Measurements from ENCODE around the gene PPP2R2B. TPM values are rescaled to one million over a fixed set of nuclear protein-coding genes. Genes with fewer than 3 reads are reported as not detected.

PPP2R2B gene
- total RNA-seq, 1 experiment from 2014 or later, result 20.3 TPM

DNA sequence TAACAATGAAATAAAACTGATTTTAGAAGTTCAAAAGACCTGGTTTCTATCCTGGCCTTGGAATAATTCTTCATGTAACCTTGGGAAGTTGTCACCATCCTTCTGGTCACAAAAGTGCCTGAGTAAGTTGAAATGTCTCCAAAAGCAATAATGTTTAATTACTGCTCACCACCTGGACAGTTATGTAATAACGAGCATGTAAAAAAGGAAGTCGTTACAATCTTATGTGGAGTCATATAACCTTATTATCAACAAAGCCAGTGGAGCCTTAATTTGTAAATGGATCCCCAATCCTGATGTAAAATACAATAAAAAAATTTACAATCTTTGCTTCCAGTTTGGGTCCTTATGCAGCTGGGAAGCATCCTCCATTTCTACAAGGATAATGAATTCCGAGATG, 298.3 kb downstream of the PPP2R2B start:
- DNase-seq (ENCODE audit: low spot score) (no peak), ATAC-seq (no peak)
- H3K36me3 Mint-ChIP-seq, result peaks cover 11% of the 10 kb centered on the region
- no peak overlapping the region for H3K27ac Mint-ChIP-seq
- POLR2A ChIA-PET, result no interaction called here
- TF ChIP-seq NFATC4 (CRISPR knock-in tag; IDR thresholded peaks at IDR 0.05), result no peak
- CTCF ChIA-PET, result no interaction called here
- H3K27me3 Mint-ChIP-seq (ENCODE audit: low read depth), result 0 out of 2 replicates have a peak, but pooled peaks cover 3% of the 10 kb centered on the region
- no peak overlapping the region for H3K4me3 Mint-ChIP-seq
- no peaks in the 10 kb centered on the region for H3K4me1 Mint-ChIP-seq
- H3K9me3 Mint-ChIP-seq, result peaks cover 20% of the 10 kb centered on the region

DNA sequence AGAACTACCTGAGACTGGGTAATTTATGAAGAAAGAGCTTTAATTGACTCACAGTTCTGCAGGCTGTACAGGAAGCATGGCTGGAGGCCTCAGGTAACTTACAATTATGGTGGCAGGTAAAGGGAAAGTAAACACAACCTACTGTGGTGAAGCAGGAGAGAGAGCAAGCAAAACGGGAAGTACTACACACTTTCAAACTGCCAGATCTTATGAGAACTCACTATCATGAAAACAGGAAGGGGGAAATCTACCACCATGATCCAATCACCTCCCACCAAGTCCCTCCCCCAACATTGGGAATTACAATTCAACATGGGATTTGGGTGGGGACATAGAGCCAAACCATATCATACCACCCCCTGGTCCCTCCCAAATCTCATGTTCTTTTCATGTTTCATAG, 303.8 kb downstream of the PPP2R2B start:
- ChIA-PET CTCF (no interaction called here), POLR2A (no interaction called here)
- TF ChIP-seq, protein P1, sequence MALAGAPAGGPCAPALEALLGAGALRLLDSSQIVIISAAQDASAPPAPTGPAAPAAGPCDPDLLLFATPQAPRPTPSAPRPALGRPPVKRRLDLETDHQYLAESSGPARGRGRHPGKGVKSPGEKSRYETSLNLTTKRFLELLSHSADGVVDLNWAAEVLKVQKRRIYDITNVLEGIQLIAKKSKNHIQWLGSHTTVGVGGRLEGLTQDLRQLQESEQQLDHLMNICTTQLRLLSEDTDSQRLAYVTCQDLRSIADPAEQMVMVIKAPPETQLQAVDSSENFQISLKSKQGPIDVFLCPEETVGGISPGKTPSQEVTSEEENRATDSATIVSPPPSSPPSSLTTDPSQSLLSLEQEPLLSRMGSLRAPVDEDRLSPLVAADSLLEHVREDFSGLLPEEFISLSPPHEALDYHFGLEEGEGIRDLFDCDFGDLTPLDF (CRISPR knock-in tag; IDR thresholded peaks at IDR 0.05), result no peak
- TF ChIP-seq, protein P2, sequence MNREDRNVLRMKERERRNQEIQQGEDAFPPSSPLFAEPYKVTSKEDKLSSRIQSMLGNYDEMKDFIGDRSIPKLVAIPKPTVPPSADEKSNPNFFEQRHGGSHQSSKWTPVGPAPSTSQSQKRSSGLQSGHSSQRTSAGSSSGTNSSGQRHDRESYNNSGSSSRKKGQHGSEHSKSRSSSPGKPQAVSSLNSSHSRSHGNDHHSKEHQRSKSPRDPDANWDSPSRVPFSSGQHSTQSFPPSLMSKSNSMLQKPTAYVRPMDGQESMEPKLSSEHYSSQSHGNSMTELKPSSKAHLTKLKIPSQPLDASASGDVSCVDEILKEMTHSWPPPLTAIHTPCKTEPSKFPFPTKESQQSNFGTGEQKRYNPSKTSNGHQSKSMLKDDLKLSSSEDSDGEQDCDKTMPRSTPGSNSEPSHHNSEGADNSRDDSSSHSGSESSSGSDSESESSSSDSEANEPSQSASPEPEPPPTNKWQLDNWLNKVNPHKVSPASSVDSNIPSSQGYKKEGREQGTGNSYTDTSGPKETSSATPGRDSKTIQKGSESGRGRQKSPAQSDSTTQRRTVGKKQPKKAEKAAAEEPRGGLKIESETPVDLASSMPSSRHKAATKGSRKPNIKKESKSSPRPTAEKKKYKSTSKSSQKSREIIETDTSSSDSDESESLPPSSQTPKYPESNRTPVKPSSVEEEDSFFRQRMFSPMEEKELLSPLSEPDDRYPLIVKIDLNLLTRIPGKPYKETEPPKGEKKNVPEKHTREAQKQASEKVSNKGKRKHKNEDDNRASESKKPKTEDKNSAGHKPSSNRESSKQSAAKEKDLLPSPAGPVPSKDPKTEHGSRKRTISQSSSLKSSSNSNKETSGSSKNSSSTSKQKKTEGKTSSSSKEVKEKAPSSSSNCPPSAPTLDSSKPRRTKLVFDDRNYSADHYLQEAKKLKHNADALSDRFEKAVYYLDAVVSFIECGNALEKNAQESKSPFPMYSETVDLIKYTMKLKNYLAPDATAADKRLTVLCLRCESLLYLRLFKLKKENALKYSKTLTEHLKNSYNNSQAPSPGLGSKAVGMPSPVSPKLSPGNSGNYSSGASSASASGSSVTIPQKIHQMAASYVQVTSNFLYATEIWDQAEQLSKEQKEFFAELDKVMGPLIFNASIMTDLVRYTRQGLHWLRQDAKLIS (CRISPR knock-in tag; IDR thresholded peaks at IDR 0.05; ENCODE audit: borderline replicate concordance), result no peak
- TF ChIP-seq TP53 (CRISPR knock-in tag; IDR thresholded peaks at IDR 0.05) (no peak), FOXP1 (CRISPR knock-in tag; IDR thresholded peaks at IDR 0.05; ENCODE audit: borderline replicate concordance) (no peak), MYBL2 (CRISPR knock-in tag; IDR thresholded peaks at IDR 0.05) (no peak), NR3C1 (CRISPR knock-in tag; conservative IDR thresholded peaks at IDR 0.05; ENCODE audit: low read depth) (no peak)
- no peak overlapping the region for H3K27ac Mint-ChIP-seq
- H3K27me3 Mint-ChIP-seq (ENCODE audit: low read depth), result 0 out of 2 replicates have a peak, but pooled peaks cover 3% of the 10 kb centered on the region
- DNase-seq (ENCODE audit: low spot score), result no peak
- no peak overlapping the region for H3K4me3 Mint-ChIP-seq
- no peak for ATAC-seq
- H3K36me3 Mint-ChIP-seq, result peaks cover 26% of the 10 kb centered on the region
- H3K4me1 Mint-ChIP-seq, result no peaks in the 10 kb centered on the region
- H3K9me3 Mint-ChIP-seq, result peaks cover 60% of the 10 kb centered on the region

DNA sequence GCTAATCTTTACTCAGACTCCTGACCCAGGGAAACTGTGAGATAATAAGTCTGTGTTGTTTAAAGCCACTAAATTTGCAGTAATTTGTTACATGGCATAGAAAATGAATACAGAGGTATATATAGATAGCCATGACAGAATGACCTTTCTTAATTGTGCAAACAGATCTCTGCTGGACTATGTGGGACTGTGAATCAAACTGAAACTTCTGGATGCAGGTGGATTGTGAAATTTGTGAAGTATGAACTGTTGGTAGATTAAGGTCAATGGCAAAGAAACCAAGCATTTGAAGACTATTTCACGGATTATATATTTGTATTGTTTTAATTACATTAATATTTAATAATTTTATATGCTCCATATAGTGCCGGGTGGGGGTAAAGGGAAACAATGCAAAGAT, 310.4 kb downstream of the PPP2R2B start:
- CTCF ChIA-PET, result no interaction called here
- no peaks in the 10 kb centered on the region; the same call in 1 of the 2 replicates for H3K4me1 Mint-ChIP-seq
- no peak overlapping the region for H3K27ac Mint-ChIP-seq
- DNase-seq (ENCODE audit: low spot score) (no peak), ATAC-seq (no peak)
- POLR2A ChIA-PET, result no interaction called here
- peaks cover 34% of the 10 kb centered on the region for H3K9me3 Mint-ChIP-seq
- H3K27me3 Mint-ChIP-seq (ENCODE audit: low read depth), result no peaks in the 10 kb centered on the region
- peaks cover 11% of the 10 kb centered on the region for H3K36me3 Mint-ChIP-seq
- H3K4me3 Mint-ChIP-seq, result no peak overlapping the region
- TF ChIP-seq, protein P3, sequence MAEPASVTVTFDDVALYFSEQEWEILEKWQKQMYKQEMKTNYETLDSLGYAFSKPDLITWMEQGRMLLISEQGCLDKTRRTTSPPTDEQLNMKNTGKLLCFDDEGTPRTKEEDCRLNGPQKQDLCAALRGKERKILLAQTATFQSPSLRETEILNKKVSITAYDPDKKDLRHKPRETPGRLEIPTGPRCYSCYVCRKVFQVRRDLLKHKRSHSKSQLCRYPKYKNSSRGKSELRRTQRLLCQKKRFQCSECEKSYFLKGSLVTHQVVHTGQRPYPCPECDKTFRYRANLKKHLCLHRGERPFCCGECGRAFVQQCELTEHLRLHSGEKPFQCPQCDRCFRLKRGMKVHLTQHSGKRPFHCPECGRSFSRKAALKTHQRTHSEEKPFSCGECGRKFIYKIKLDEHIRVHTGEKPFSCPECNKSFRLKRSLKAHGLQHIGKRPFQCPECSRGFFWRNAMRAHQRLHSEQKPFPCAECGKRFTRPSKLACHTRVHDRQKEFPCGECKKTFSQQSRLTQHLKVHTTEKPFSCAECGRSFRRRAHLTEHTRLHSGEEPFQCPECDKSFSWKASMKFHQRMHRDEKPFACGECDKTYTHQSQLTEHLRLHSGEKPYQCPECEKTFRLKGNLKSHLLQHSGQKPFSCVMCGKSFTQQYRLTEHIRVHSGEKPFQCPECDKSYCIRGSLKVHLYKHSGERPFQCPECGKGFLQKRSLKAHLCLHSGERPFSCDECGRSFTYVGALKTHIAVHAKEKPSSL (CRISPR knock-in tag; conservative IDR thresholded peaks at IDR 0.05), result no peak
- TF ChIP-seq, protein P4, sequence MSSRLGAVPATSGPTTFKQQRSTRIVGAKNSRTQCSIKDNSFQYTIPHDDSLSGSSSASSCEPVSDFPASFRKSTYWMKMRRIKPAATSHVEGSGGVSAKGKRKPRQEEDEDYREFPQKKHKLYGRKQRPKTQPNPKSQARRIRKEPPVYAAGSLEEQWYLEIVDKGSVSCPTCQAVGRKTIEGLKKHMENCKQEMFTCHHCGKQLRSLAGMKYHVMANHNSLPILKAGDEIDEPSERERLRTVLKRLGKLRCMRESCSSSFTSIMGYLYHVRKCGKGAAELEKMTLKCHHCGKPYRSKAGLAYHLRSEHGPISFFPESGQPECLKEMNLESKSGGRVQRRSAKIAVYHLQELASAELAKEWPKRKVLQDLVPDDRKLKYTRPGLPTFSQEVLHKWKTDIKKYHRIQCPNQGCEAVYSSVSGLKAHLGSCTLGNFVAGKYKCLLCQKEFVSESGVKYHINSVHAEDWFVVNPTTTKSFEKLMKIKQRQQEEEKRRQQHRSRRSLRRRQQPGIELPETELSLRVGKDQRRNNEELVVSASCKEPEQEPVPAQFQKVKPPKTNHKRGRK (CRISPR knock-in tag; IDR thresholded peaks at IDR 0.05; ENCODE audit: borderline replicate concordance), result no peak
- no peak for TF ChIP-seq GRHL2 (CRISPR knock-in tag; IDR thresholded peaks at IDR 0.05; ENCODE audit: insufficient replicate concordance, severe bottlenecking)
- TF ChIP-seq ZNF138 (CRISPR knock-in tag; conservative IDR thresholded peaks at IDR 0.05), result no peak
- no peak for TF ChIP-seq NR2C2 (CRISPR knock-in tag; IDR thresholded peaks at IDR 0.05)
- TF ChIP-seq ZNF317 (CRISPR knock-in tag; IDR thresholded peaks at IDR 0.05; ENCODE audit: borderline replicate concordance, low read depth), result no peak
- TF ChIP-seq, protein P5, sequence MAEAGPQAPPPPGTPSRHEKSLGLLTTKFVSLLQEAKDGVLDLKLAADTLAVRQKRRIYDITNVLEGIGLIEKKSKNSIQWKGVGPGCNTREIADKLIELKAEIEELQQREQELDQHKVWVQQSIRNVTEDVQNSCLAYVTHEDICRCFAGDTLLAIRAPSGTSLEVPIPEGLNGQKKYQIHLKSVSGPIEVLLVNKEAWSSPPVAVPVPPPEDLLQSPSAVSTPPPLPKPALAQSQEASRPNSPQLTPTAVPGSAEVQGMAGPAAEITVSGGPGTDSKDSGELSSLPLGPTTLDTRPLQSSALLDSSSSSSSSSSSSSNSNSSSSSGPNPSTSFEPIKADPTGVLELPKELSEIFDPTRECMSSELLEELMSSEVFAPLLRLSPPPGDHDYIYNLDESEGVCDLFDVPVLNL (CRISPR knock-in tag; IDR thresholded peaks at IDR 0.05; ENCODE audit: borderline replicate concordance, low read depth), result no peak
- no peak for TF ChIP-seq ZNF423 (CRISPR knock-in tag; IDR thresholded peaks at IDR 0.05)
- TF ChIP-seq TP53 (CRISPR knock-in tag; IDR thresholded peaks at IDR 0.05), result no peak
- no peak for TF ChIP-seq SP1 (CRISPR knock-in tag; conservative IDR thresholded peaks at IDR 0.05)
- TF ChIP-seq, protein P6, sequence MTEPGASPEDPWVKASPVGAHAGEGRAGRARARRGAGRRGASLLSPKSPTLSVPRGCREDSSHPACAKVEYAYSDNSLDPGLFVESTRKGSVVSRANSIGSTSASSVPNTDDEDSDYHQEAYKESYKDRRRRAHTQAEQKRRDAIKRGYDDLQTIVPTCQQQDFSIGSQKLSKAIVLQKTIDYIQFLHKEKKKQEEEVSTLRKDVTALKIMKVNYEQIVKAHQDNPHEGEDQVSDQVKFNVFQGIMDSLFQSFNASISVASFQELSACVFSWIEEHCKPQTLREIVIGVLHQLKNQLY (CRISPR knock-in tag; IDR thresholded peaks at IDR 0.05), result no peak
- no peak for TF ChIP-seq ZBTB21 (CRISPR knock-in tag; IDR thresholded peaks at IDR 0.05; ENCODE audit: borderline replicate concordance)
- TF ChIP-seq, protein P7, sequence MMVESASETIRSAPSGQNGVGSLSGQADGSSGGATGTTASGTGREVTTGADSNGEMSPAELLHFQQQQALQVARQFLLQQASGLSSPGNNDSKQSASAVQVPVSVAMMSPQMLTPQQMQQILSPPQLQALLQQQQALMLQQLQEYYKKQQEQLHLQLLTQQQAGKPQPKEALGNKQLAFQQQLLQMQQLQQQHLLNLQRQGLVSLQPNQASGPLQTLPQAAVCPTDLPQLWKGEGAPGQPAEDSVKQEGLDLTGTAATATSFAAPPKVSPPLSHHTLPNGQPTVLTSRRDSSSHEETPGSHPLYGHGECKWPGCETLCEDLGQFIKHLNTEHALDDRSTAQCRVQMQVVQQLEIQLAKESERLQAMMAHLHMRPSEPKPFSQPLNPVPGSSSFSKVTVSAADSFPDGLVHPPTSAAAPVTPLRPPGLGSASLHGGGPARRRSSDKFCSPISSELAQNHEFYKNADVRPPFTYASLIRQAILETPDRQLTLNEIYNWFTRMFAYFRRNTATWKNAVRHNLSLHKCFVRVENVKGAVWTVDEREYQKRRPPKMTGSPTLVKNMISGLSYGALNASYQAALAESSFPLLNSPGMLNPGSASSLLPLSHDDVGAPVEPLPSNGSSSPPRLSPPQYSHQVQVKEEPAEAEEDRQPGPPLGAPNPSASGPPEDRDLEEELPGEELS (CRISPR knock-in tag; IDR thresholded peaks at IDR 0.05), result no peak
- no peak for TF ChIP-seq EMX1 (CRISPR knock-in tag; IDR thresholded peaks at IDR 0.05)
